Endothelial cell of umbilical vein (primary cell): ENCODE results near the gene METRN. TPM values are rescaled to one million over a fixed set of nuclear protein-coding genes. Genes with fewer than 3 reads are reported as not detected.

ENCODE experiments used
- BruUV-seq: library from RNA; stranded (reverse); fragments of 400-500 nt; replicated peaks from 2 replicates; lab custom pipeline; 2021; lab: Mats Ljungman, UMichigan
- CTCF ChIA-PET: fragments of 300-600, 350-600 bp; sonication (Branson Sonifier 250); formaldehyde crosslinking; loops from one replicate; lab custom pipeline; 2021; ENCODE audit warnings: antibody characterized with exemption, inconsistent platforms; lab: Charles Lee
- POLR2A ChIA-PET: fragments of 300-600, 350-600 bp; sonication (Branson Sonifier 250); formaldehyde crosslinking; loops from one replicate; lab custom pipeline; 2021; ENCODE audit warnings: antibody characterized with exemption, inconsistent platforms; lab: Charles Lee
- DNase-seq: peaks from one replicate; pipeline ENCODE4 v3.0.0-alpha.2; 2011; ENCODE audit warnings: low read depth, low spot score
- FAIRE-seq: peaks from 2 replicates; lab custom pipeline; 2011; peaks lifted over from hg19 to GRCh38; lab: Jason Lieb, UNC
- H2AFZ ChIP-seq: 2 replicates; pipeline ENCODE4 v1.6.0; 2012; ENCODE audit warnings: low read depth, low read length, control low read depth, inconsistent platforms
- H3K27ac ChIP-seq: 2 replicates; pipeline ENCODE4 v1.5.1; 2011; ENCODE audit warnings: low read depth, mild to moderate bottlenecking, control low read depth, low read length, moderate library complexity; ENCODE audit not compliant: insufficient read depth
- H3K27me3 ChIP-seq, 2 experiments: 2 replicates each; pipeline versions ENCODE4 v1.6.0 to v1.6.1; 2011; ENCODE audit warnings: low read length in 2 of 2, mixed read lengths in 1 of 2; ENCODE audit not compliant: control insufficient read depth in 2 of 2, insufficient read depth in 2 of 2
- H3K36me3 ChIP-seq, 2 experiments: 2 replicates in 1 of 2; 3 replicates in 1 of 2; pipeline ENCODE4 v1.5.1; 2011; ENCODE audit warnings: low read length in 2 of 2, mild to moderate bottlenecking in 1 of 2, moderate library complexity in 1 of 2; ENCODE audit not compliant: control insufficient read depth in 2 of 2, insufficient read depth in 2 of 2; ENCODE audit errors: extremely low read depth in 1 of 2
- H3K4me1 ChIP-seq: 3 replicates; pipeline ENCODE4 v1.5.1; 2011; ENCODE audit warnings: mild to moderate bottlenecking, low read length; ENCODE audit not compliant: control insufficient read depth, insufficient read depth; ENCODE audit errors: extremely low read depth
- H3K4me2 ChIP-seq: 2 replicates; pipeline ENCODE4 v1.6.1; 2011; ENCODE audit warnings: low read length, control low read depth, mixed read lengths; ENCODE audit not compliant: insufficient read depth
- H3K4me3 ChIP-seq, 3 experiments: fragments of 200-600 bp in 1 of 3; sonication (generic), shearing (Covaris generic) in 1 of 3; replicated peaks in 1 of 3; 2 replicates each; pipeline ENCODE4 v1.5.1; 2011 to 2016; ENCODE audit warnings: control low read depth in 3 of 3, low read length in 3 of 3, mild to moderate bottlenecking in 2 of 3, inconsistent platforms in 1 of 3, low read depth in 1 of 3, moderate library complexity in 1 of 3; ENCODE audit not compliant: insufficient read depth in 1 of 3
- H3K79me2 ChIP-seq: 2 replicates; pipeline ENCODE4 v1.6.0; 2012; ENCODE audit warnings: low read length, inconsistent platforms; ENCODE audit not compliant: control insufficient read depth, insufficient read depth
- H3K9ac ChIP-seq: replicated peaks from 2 replicates; pipeline ENCODE3; 2011; ENCODE audit warnings: low read length, control low read depth; ENCODE audit not compliant: insufficient read depth; ENCODE audit errors: extremely low read depth
- H3K9me1 ChIP-seq: replicated peaks from 3 replicates; pipeline ENCODE4 v1.6.0; 2011; ENCODE audit warnings: mild to moderate bottlenecking, low read length; ENCODE audit not compliant: control insufficient read depth, insufficient read depth; ENCODE audit errors: extremely low read depth
- H3K9me3 ChIP-seq: replicated peaks from 2 replicates; pipeline ENCODE4 v1.5.1; 2012; ENCODE audit warnings: low read length, inconsistent platforms; ENCODE audit not compliant: control insufficient read depth, insufficient read depth
- H4K20me1 ChIP-seq: replicated peaks from 2 replicates; pipeline ENCODE3; 2011; ENCODE audit warnings: mild to moderate bottlenecking, low read length; ENCODE audit not compliant: control insufficient read depth, insufficient read depth; ENCODE audit errors: extremely low read depth
- CTCF ChIP-seq, 2 donors: IDR thresholded peaks; 1 replicate in 1 of 2; 2 replicates in 1 of 2; pipeline ENCODE4 v1.5.1; 2011; ENCODE audit warnings: low read length in 2 of 2, mild to moderate bottlenecking in 2 of 2, moderate library complexity in 2 of 2, control low read depth in 1 of 2, inconsistent platforms in 1 of 2, low read depth in 1 of 2; ENCODE audit not compliant: insufficient read depth in 1 of 2; ENCODE audit errors: extremely low read depth in 1 of 2
- EZH2 ChIP-seq: IDR thresholded peaks from 2 replicates; pipeline ENCODE4 v1.6.1; 2012; ENCODE audit warnings: borderline replicate concordance, low read depth, mild to moderate bottlenecking, moderate library complexity, low read length, inconsistent platforms; ENCODE audit not compliant: severe bottlenecking
- FOS ChIP-seq: IDR thresholded peaks from 2 replicates; pipeline ENCODE4 v1.6.1; 2011; ENCODE audit warnings: mild to moderate bottlenecking, low read length, moderate library complexity, borderline replicate concordance; ENCODE audit not compliant: insufficient read depth
- GATA2 ChIP-seq: IDR thresholded peaks from 2 replicates; pipeline ENCODE4 v1.7.0; 2011; ENCODE audit warnings: low read depth, mild to moderate bottlenecking, moderate library complexity, mixed read lengths, low read length; ENCODE audit not compliant: insufficient read length, insufficient read depth
- JUN ChIP-seq: IDR thresholded peaks from 2 replicates; pipeline ENCODE4 v1.6.1; 2011; ENCODE audit warnings: borderline replicate concordance, low read depth; ENCODE audit not compliant: insufficient read length, insufficient read depth
- MAX ChIP-seq: IDR thresholded peaks from 2 replicates; pipeline ENCODE4 v1.6.1; 2011; ENCODE audit not compliant: insufficient read depth, insufficient read length
- MYC ChIP-seq: IDR thresholded peaks from one replicate; pipeline ENCODE4 v1.6.1; 2011; ENCODE audit warnings: mild to moderate bottlenecking, low read depth, low read length
- POLR2A ChIP-seq: IDR thresholded peaks from 2 replicates; pipeline ENCODE4 v1.6.1; 2012; ENCODE audit warnings: low read depth, mild to moderate bottlenecking, control low read depth, low read length
- POLR2AphosphoS5 ChIP-seq: IDR thresholded peaks from 2 replicates; pipeline ENCODE4 v1.6.1; 2012; ENCODE audit warnings: low read depth, mild to moderate bottlenecking, control low read depth, low read length, moderate library complexity; ENCODE audit not compliant: insufficient read depth
- dilution Hi-C: fragments of 300-500 bp; cut with MboI; formaldehyde crosslinking; loops from one replicate; pipeline ENCODE4 v1.15.0; 2019; ENCODE audit warnings: low sequenced_read_pairs; ENCODE audit not compliant: extremely low pct_ligation_motif_present
- intact Hi-C: fragments of 100-400 bp; cut with micrococcal nuclease; formaldehyde crosslinking; loops from one replicate; pipeline ENCODE4 v1.10.0; 2022
- polyA plus RNA-seq, 4 experiments: library from polyadenylated mRNA; depleted of rRNA in 3 of 4; stranded (reverse) in 3 of 4; unstranded in 1 of 4; fragments of >200 nt; gene quantifications; 2 replicates each; pipeline versions ENCODE4 v1.2.1 to v1.2.3, GENCODE V29; 2011 to 2012; ENCODE audit warnings: missing spikeins in 1 of 4
- total RNA-seq: library from RNA; stranded (reverse); gene quantifications from 2 replicates; pipeline ENCODE4 v1.2.3, GENCODE V29; 2021

METRN gene
- total and polyA plus RNA-seq, 2 donors (not counting 3 experiments of a cell fraction or from before 2014, with no cell fraction given), result 10.0 to 16.1 TPM

- intact Hi-C loops, result no loop called here
- no peak for FAIRE-seq
- H3K27me3 ChIP-seq, result peaks cover 39 to 44% of the 10 kb centered on the region in 2 experiments
Observed at GRCh38 chr16:704047-704446, 10.9 kb upstream of the METRN start.

More at GRCh38 chr16:704047-704446, 10.9 kb upstream of the METRN start:
- CTCF ChIA-PET, result interaction anchor here (0.7 to 2.7 kb wide), 5 partner anchors 11 to 81 kb away, joined by 3 to 10 read pairs (median 4); partner anchors contain the start of genes ANTKMT, METRN and WDR24
- H3K4me1 ChIP-seq, result no peaks in the 10 kb centered on the region
- no peak overlapping the region for H3K27ac ChIP-seq
- H3K4me2 ChIP-seq, result no peak overlapping the region
- no peak overlapping the region for H3K9ac ChIP-seq
- dilution Hi-C loops, result no loop called here
- H3K9me1 ChIP-seq, result no peaks in the 10 kb centered on the region
- H3K36me3 ChIP-seq, result no peaks in the 10 kb centered on the region
- no peak overlapping the region for H2AFZ ChIP-seq
- no peak for DNase-seq
- no TSS peak for BruUV-seq
- no peaks in the 10 kb centered on the region for H3K9me3 ChIP-seq
- no peaks in the 10 kb centered on the region for H4K20me1 ChIP-seq
- H3K4me3 ChIP-seq, result no peak overlapping the region
- POLR2A ChIA-PET, result no interaction called here
- no peaks in the 10 kb centered on the region for H3K79me2 ChIP-seq
- TF ChIP-seq MAX, result no peak
- no peak for TF ChIP-seq POLR2AphosphoS5
- no peak for TF ChIP-seq FOS
- TF ChIP-seq JUN, result no peak
- no peak for TF ChIP-seq POLR2A
- TF ChIP-seq MYC, result no peak
- no peak for TF ChIP-seq EZH2
- TF ChIP-seq CTCF (IDR thresholded peaks at IDR 0.05; ENCODE audit: extremely low read depth in 1 of 2, insufficient read depth in 1 of 2, low read depth in 1 of 2, low read length in 2 of 2), result no peak
- no peak for TF ChIP-seq GATA2
